Breast epithelium (tissue), 4 donors: ENCODE measurements around the gene GPATCH3. TPM values are rescaled to one million over a fixed set of nuclear protein-coding genes. Genes with fewer than 3 reads are reported as not detected.
A peak's percentile ranks its signal among the peaks of the same experiment; 100 is the strongest.
"Not testable (repeated sequence)": the region's sequence is repeated elsewhere in the genome, so short reads cannot be mapped to it uniquely, and the experiment has no call there.

Experiments used
- DNase-seq, 2 donors: peaks; one replicate each; pipeline ENCODE4 v3.0.0-alpha.2; 2019; ENCODE audit warnings: low spot score in 2 of 2
- H3K27ac ChIP-seq, 2 donors: fragments of 200-600 bp; sonication (generic) in 1 of 2; one replicate each; pipeline ENCODE4 v1.5.1; 2016 to 2019; ENCODE audit warnings: mild to moderate bottlenecking in 1 of 2
- H3K27me3 ChIP-seq, 2 donors: fragments of 200-600 bp; sonication (generic) in 1 of 2; one replicate each; pipeline versions ENCODE4 v1.5.1 to v1.6.0; 2017 to 2019; ENCODE audit warnings: control low read depth in 1 of 2, mild to moderate bottlenecking in 1 of 2
- H3K36me3 ChIP-seq: fragments of 200-600 bp; one replicate; pipeline ENCODE4 v1.5.1; 2019
- H3K4me1 ChIP-seq, 2 donors: fragments of 200-600 bp; sonication (generic); one replicate each; pipeline ENCODE4 v1.5.1; 2016 to 2019; ENCODE audit warnings: control low read depth in 1 of 2
- H3K4me3 ChIP-seq, 3 donors: fragments of 200-600 bp; sonication (generic); 1 replicate in 2 of 3; 2 replicates in 1 of 3; pipeline ENCODE4 v1.5.1; 2016 to 2019; ENCODE audit warnings: mild to moderate bottlenecking in 3 of 3, moderate library complexity in 2 of 3
- H3K9me3 ChIP-seq, 2 donors: fragments of 200-600 bp; sonication (generic) in 1 of 2; one replicate each; pipeline ENCODE4 v1.5.1; 2016 to 2019; ENCODE audit warnings: control low read depth in 1 of 2
- POLR2A ChIP-seq: fragments of 450-650 bp; IDR thresholded peaks from one replicate; pipeline ENCODE4 v1.6.1; 2016; ENCODE audit warnings: antibody characterized with exemption, mild to moderate bottlenecking, moderate library complexity
- POLR2AphosphoS5 ChIP-seq, 3 donors: sonication (generic); formaldehyde crosslinking; IDR thresholded peaks; one replicate each; pipeline ENCODE4 v1.6.1; 2017; ENCODE audit warnings: antibody characterized with exemption in 3 of 3
- intact Hi-C: fragments of 100-400 bp; cut with DNase I; formaldehyde crosslinking; loops from one replicate; pipeline ENCODE4 v1.15.1; 2023; ENCODE audit warnings: low total_unique reads
- total RNA-seq, 3 donors: library from RNA; depleted of rRNA; stranded (reverse); fragments of >200 nt; gene quantifications; one replicate each; pipeline ENCODE4 v1.1.0, GENCODE V29; 2016
- TF ChIP-seq, protein P1 (sequence below), 3 donors: fragments of 450-650 bp; IDR thresholded peaks; one replicate each; pipeline ENCODE4 v1.5.1; 2016 to 2017; ENCODE audit warnings: antibody characterized with exemption in 3 of 3, mild to moderate bottlenecking in 3 of 3, moderate library complexity in 3 of 3

Gene GPATCH3
- total RNA-seq, 3 donors from 2014 or later: 8.3 to 13.5 (median 11.8) TPM

DNA sequence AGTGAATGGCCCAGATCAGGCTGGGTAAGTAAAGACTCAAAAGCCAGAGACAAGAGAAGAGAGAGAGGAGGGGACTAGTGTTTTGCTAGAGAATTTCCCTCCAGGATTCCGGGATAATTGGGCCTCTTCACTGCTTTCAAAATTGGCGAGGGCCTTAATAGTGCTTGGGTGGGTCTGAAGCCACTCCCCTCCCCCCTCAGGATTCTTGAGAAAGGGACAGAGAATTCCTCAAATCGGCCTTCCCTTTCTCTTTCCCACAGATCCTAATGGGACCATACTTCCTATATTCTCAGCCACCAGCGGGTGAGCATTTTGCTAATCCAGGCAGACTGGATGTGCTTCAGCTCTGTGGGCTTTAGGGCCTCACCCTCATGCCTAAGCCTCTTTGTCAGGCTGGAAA is 25.4 kb downstream of the GPATCH3 start:
- H3K27me3 ChIP-seq: no peaks in the 10 kb centered on the region
- H3K4me1 ChIP-seq: no peaks in the 10 kb centered on the region
- H3K36me3 ChIP-seq: no peaks in the 10 kb centered on the region
- TF ChIP-seq, protein P1, sequence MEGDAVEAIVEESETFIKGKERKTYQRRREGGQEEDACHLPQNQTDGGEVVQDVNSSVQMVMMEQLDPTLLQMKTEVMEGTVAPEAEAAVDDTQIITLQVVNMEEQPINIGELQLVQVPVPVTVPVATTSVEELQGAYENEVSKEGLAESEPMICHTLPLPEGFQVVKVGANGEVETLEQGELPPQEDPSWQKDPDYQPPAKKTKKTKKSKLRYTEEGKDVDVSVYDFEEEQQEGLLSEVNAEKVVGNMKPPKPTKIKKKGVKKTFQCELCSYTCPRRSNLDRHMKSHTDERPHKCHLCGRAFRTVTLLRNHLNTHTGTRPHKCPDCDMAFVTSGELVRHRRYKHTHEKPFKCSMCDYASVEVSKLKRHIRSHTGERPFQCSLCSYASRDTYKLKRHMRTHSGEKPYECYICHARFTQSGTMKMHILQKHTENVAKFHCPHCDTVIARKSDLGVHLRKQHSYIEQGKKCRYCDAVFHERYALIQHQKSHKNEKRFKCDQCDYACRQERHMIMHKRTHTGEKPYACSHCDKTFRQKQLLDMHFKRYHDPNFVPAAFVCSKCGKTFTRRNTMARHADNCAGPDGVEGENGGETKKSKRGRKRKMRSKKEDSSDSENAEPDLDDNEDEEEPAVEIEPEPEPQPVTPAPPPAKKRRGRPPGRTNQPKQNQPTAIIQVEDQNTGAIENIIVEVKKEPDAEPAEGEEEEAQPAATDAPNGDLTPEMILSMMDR (IDR thresholded peaks at IDR 0.05): no peak
- TF ChIP-seq POLR2AphosphoS5 (IDR thresholded peaks at IDR 0.05) (no peak), POLR2A (no peak)
- H3K9me3 ChIP-seq: no peaks in the 10 kb centered on the region
- intact Hi-C loops: loop anchor here (5.0 kb wide), 1 partner anchor 282 kb away; the partner anchor contains the start of gene SLC9A1
- no peak overlapping the region for H3K27ac ChIP-seq
- no peak overlapping the region for H3K4me3 ChIP-seq
- DNase-seq: no peak

DNA sequence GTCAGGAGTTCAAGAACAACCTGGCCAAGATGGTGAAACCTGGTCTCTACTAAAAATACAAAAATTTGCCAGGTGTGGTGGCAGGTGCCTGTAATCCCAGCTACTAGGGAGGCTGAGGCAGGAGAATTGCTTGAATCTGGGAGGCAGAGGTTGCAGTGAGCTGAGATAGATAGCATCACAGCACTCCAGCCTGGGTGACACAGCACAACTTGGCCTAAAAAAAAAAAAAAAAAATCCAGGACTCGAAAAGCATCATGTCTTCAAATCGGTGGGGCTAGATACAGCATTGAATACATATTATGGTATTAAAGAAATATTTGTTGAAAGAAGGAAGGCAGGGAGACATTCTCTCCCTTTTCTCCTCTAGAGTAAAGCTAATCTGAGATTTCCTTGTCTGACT is 27.2 kb downstream of the GPATCH3 start:
- H3K4me3 ChIP-seq, DNase-seq, H3K27me3 ChIP-seq, H3K27ac ChIP-seq, H3K36me3 ChIP-seq, H3K4me1 ChIP-seq, H3K9me3 ChIP-seq: not testable (repeated sequence)
- intact Hi-C loops: loop anchor here (5.0 kb wide), 1 partner anchor 284 kb away; the partner anchor contains the start of gene SLC9A1

DNA sequence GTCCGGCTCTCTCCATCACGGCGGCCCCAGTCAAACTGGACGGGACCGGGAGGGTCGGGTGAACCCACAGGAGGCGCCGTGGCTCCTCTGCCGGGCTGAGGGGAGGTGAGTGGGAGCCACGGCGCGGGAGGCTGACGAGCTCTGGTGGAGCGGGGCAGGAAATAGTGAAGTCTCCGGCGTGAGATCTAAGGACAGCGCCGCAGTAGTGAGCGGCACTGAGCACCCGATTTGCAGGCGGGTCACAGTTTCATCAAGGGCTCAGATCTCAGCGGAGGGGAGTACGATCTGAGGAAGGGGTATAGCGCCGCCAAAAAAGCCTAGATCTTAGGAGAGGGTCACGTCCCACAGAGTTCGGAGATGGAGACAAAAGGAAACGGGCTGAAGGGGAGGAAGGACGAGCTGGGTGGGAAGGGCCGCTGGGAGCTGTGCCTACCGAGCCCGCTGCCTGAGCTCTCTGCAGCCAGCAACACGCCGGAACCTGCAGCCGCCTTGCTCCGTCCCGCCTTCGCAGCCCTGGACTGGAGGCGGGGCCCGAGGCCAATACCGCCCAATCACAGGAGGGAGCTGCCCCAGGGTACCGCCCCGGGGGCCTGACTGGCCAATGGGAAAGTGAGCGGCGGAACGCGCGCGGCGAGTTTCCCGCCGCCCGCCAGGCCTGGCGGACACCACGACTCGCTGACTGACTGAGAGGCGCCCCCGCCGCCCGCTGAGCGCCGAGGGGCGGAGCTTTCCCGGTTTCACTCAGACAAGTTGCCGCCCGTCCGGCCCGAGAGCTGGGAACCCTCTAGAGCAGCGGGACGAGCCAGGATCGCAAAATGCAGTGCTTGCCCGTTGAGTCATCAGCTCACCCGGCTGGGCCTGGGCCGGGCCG is 35.4 kb downstream of the GPATCH3 start:
- TF ChIP-seq, protein P1 (IDR thresholded peaks at IDR 0.05): no peak
- TF ChIP-seq POLR2A (peak; percentile 68), POLR2AphosphoS5 (IDR thresholded peaks at IDR 0.05) (peak in 2 of 3 donors; percentile 26 to 68)
- no peaks in the 10 kb centered on the region for H3K27me3 ChIP-seq
- intact Hi-C loops: no loop called here

DNA sequence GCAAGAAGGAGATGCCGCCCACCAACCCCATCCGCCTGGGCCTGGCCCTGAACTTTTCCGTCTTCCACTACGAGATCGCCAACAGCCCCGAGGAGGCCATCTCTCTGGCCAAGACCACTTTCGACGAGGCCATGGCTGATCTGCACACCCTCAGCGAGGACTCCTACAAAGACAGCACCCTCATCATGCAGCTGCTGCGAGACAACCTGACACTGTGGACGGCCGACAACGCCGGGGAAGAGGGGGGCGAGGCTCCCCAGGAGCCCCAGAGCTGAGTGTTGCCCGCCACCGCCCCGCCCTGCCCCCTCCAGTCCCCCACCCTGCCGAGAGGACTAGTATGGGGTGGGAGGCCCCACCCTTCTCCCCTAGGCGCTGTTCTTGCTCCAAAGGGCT is 36.6 kb downstream of the GPATCH3 start:
- TF ChIP-seq, protein P1 (IDR thresholded peaks at IDR 0.05): no peak
- TF ChIP-seq POLR2AphosphoS5 (IDR thresholded peaks at IDR 0.05) (no peak), POLR2A (no peak)
- Histone ChIP-seq H3K4me3 (peak overlapping the region; percentile 51 to 68 (median 66)), H3K27ac (peak overlapping the region; percentile 89 to 99), H3K4me1 (no peaks in the 10 kb centered on the region), H3K9me3 (no peaks in the 10 kb centered on the region), H3K27me3 (no peaks in the 10 kb centered on the region), H3K36me3 (no peaks in the 10 kb centered on the region)
- intact Hi-C loops: no loop called here
- DNase-seq: no peak

More for the DNA sequence above, 35.4 kb downstream of the GPATCH3 start:
- Histone ChIP-seq H3K4me1 (no peaks in the 10 kb centered on the region), H3K36me3 (no peaks in the 10 kb centered on the region), H3K27ac (peak overlapping the region; percentile 94 to 99), H3K4me3 (peak overlapping the region; percentile 51 to 68 (median 66)), H3K9me3 (no peaks in the 10 kb centered on the region)
- peak; percentile 99 for DNase-seq

DNA sequence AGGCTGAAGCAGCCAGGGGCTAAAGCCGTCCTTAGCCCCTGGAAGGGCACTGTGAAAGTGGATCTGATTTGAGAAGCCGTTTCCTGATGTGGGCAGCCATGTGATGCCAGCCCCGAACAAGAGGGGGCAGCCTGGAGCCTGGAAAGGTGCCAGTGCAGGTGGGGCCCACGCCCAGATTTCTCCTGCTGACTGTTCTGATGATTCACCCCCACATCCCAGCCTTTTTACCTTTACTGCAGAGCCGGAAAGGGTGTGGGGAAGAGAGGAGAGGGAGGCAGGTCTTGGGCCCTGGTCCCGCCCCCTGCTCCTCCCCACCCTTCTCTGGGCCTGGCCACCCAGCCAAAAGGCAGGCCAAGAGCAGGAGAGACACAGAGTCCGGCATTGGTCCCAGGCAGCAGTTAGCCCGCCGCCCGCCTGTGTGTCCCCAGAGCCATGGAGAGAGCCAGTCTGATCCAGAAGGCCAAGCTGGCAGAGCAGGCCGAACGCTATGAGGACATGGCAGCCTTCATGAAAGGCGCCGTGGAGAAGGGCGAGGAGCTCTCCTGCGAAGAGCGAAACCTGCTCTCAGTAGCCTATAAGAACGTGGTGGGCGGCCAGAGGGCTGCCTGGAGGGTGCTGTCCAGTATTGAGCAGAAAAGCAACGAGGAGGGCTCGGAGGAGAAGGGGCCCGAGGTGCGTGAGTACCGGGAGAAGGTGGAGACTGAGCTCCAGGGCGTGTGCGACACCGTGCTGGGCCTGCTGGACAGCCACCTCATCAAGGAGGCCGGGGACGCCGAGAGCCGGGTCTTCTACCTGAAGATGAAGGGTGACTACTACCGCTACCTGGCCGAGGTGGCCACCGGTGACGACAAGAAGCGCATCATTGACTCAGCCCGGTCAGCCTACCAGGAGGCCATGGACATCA is 37.2 kb downstream of the GPATCH3 start, which contains the start of gene SFN:
Gene SFN, plus strand, starts transcription at position 369 of the 904 bp plus-strand sequence. Its CDS starts 64 bp downstream, at position 433.
- intact Hi-C loops: no loop called here
- no peaks in the 10 kb centered on the region for H3K4me1 ChIP-seq
- DNase-seq: peak; percentile 76 to 88
- TF ChIP-seq, protein P1 (IDR thresholded peaks at IDR 0.05): peak; percentile 21 to 68 (median 35)
- TF ChIP-seq POLR2AphosphoS5 (IDR thresholded peaks at IDR 0.05) (peak; percentile 8 to 70 (median 30)), POLR2A (peak; percentile 62)
- H3K27ac ChIP-seq: peak within 1 kb of the TSS; percentile 89 to 99
- peak within 1 kb of the TSS; percentile 51 to 68 (median 66) for H3K4me3 ChIP-seq
- H3K9me3 ChIP-seq: no peaks in the 10 kb centered on the region
- no peaks in the 10 kb centered on the region for H3K27me3 ChIP-seq
- H3K36me3 ChIP-seq: no peaks in the 10 kb centered on the region
